ENCODE measurements around the gene KCNH1. TPM values are rescaled to one million over a fixed set of nuclear protein-coding genes. Genes with fewer than 3 reads are reported as not detected.

KCNH1 gene
- total and polyA plus RNA-seq, 10 of the 15 experiments (the other 5 are each of a cell fraction or from before 2014, with no cell fraction given): 0.02 to 0.04 (median 0.04) TPM; not detected in 7

DNA sequence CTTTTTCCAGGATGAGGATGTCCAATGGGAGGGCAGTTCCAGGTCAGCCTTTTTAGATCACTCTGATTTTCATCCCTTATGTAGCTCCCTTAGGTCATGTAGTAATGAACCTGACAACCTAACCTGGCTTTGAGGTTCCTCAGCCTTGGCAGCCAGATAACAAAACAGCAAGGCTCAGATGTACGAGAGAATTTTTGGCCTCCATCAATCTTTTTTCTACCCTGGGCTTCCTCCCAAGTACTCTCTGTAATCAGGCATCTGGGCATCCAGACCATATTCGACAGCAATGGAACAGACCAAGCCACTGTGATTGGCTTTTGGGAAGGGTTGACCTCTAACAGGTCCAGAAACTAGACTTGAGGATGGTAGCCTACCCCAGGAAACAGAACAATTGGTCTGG lies 38.6 kb downstream of the KCNH1 start (continued):
- TF ChIP-seq, protein P1, sequence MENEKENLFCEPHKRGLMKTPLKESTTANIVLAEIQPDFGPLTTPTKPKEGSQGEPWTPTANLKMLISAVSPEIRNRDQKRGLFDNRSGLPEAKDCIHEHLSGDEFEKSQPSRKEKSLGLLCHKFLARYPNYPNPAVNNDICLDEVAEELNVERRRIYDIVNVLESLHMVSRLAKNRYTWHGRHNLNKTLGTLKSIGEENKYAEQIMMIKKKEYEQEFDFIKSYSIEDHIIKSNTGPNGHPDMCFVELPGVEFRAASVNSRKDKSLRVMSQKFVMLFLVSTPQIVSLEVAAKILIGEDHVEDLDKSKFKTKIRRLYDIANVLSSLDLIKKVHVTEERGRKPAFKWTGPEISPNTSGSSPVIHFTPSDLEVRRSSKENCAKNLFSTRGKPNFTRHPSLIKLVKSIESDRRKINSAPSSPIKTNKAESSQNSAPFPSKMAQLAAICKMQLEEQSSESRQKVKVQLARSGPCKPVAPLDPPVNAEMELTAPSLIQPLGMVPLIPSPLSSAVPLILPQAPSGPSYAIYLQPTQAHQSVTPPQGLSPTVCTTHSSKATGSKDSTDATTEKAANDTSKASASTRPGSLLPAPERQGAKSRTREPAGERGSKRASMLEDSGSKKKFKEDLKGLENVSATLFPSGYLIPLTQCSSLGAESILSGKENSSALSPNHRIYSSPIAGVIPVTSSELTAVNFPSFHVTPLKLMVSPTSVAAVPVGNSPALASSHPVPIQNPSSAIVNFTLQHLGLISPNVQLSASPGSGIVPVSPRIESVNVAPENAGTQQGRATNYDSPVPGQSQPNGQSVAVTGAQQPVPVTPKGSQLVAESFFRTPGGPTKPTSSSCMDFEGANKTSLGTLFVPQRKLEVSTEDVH (IDR thresholded peaks at IDR 0.05; ENCODE audit: low read depth, partially characterized antibody): no peak
- TF ChIP-seq ETV6 (conservative IDR thresholded peaks at IDR 0.05 in 1 of 2, IDR thresholded peaks at IDR 0.05 in 1 of 2; ENCODE audit: borderline replicate concordance in 1 of 2, low read depth in 1 of 2): no peak
- no peak for TF ChIP-seq STAT3 (IDR thresholded peaks at IDR 0.05; ENCODE audit: low read depth, low read length)
- no peak for TF ChIP-seq KDM1A (IDR thresholded peaks at IDR 0.05; ENCODE audit: borderline replicate concordance)

DNA sequence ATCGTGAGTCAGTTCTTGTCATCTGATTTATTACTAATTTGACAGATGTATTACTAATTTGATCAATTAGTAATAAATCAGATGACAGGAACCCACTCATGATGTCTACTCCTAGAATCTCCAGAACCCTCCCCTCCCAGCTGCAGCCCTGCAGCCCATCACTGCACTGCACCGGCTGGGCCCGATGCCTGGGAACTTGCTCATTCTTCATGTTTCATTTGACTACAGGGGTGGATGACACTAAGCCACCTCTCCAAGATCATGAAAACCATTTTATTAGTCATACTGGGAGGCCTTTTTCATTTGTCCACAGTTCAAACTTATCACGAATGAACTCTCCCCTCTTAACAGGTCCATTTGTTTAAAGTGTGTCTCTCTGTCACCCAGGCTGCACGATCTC lies 41.0 kb downstream of the KCNH1 start:
- SMC1A ChIA-PET (ENCODE audit: uncharacterized antibody, unreplicated experiment): no interaction called here
- 45% methylated on average over 5 of the region's 5 CpGs for WGBS (ENCODE audit: insufficient coverage, insufficient replicate concordance, low lambda C conversion rate, missing lambda C conversion rate)
- CTCF ChIA-PET: no interaction called here
- no peaks in the 10 kb centered on the region for H3K79me2 ChIP-seq (ENCODE audit: control insufficient read depth, insufficient read depth, low read length)
- no peaks in the 10 kb centered on the region for H3K4me1 ChIP-seq (ENCODE audit: control insufficient read depth, insufficient read depth, low read length)
- no peak for DNase-seq (ENCODE audit: low read depth, low spot score)
- H3K27ac ChIP-seq (ENCODE audit: control insufficient read depth, insufficient read depth): no peak overlapping the region
- H4K20me1 ChIP-seq (ENCODE audit: control insufficient read depth, insufficient read depth): no peaks in the 10 kb centered on the region
- FAIRE-seq: no peak
- in situ Hi-C loops (cut with MboI): no loop called here
- intact Hi-C loops (cut with micrococcal nuclease; ENCODE audit: unreplicated experiment): no loop called here
- no peaks in the 10 kb centered on the region for H3K36me3 ChIP-seq (ENCODE audit: control insufficient read depth in 2 of 2, insufficient read depth in 2 of 2, low read length in 1 of 2)
- no peak for TF ChIP-seq SMC3 (IDR thresholded peaks at IDR 0.05; ENCODE audit: borderline replicate concordance, low read length)
- TF ChIP-seq, protein P2, sequence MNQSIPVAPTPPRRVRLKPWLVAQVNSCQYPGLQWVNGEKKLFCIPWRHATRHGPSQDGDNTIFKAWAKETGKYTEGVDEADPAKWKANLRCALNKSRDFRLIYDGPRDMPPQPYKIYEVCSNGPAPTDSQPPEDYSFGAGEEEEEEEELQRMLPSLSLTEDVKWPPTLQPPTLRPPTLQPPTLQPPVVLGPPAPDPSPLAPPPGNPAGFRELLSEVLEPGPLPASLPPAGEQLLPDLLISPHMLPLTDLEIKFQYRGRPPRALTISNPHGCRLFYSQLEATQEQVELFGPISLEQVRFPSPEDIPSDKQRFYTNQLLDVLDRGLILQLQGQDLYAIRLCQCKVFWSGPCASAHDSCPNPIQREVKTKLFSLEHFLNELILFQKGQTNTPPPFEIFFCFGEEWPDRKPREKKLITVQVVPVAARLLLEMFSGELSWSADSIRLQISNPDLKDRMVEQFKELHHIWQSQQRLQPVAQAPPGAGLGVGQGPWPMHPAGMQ (IDR thresholded peaks at IDR 0.05; ENCODE audit: borderline replicate concordance): no peak
- no peak for TF ChIP-seq MYB (IDR thresholded peaks at IDR 0.05; ENCODE audit: borderline replicate concordance, low read depth, low read length)
- TF ChIP-seq, protein P3, sequence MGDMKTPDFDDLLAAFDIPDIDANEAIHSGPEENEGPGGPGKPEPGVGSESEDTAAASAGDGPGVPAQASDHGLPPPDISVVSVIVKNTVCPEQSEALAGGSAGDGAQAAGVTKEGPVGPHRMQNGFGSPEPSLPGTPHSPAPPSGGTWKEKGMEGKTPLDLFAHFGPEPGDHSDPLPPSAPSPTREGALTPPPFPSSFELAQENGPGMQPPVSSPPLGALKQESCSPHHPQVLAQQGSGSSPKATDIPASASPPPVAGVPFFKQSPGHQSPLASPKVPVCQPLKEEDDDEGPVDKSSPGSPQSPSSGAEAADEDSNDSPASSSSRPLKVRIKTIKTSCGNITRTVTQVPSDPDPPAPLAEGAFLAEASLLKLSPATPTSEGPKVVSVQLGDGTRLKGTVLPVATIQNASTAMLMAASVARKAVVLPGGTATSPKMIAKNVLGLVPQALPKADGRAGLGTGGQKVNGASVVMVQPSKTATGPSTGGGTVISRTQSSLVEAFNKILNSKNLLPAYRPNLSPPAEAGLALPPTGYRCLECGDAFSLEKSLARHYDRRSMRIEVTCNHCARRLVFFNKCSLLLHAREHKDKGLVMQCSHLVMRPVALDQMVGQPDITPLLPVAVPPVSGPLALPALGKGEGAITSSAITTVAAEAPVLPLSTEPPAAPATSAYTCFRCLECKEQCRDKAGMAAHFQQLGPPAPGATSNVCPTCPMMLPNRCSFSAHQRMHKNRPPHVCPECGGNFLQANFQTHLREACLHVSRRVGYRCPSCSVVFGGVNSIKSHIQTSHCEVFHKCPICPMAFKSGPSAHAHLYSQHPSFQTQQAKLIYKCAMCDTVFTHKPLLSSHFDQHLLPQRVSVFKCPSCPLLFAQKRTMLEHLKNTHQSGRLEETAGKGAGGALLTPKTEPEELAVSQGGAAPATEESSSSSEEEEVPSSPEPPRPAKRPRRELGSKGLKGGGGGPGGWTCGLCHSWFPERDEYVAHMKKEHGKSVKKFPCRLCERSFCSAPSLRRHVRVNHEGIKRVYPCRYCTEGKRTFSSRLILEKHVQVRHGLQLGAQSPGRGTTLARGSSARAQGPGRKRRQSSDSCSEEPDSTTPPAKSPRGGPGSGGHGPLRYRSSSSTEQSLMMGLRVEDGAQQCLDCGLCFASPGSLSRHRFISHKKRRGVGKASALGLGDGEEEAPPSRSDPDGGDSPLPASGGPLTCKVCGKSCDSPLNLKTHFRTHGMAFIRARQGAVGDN (IDR thresholded peaks at IDR 0.05): no peak
- no peak for TF ChIP-seq BRCA1 (IDR thresholded peaks at IDR 0.05; ENCODE audit: low read depth, low read length)
- no peak for TF ChIP-seq SIN3A (IDR thresholded peaks at IDR 0.05; ENCODE audit: low read depth, low read length)
- no peak overlapping the region for H3K9ac ChIP-seq (ENCODE audit: control insufficient read depth, insufficient read depth, low read length)
- ATAC-seq: no peak
- H3K27me3 ChIP-seq (replicated peaks in 1 of 2; ENCODE audit: control insufficient read depth in 2 of 2, insufficient read depth in 2 of 2, low read length in 1 of 2): no peaks in the 10 kb centered on the region; a peak in 1 of 4 replicates
- BruUV-seq (replicated peaks): no TSS peak
- H3K4me2 ChIP-seq (ENCODE audit: control insufficient read depth, insufficient read depth): no peak overlapping the region
- no peak overlapping the region for H2AFZ ChIP-seq (ENCODE audit: control insufficient read depth, low read depth, low read length)
- H3K4me3 ChIP-seq: no peak overlapping the region
- RAD21 ChIA-PET (ENCODE audit: unreplicated experiment): no interaction called here
- no peaks in the 10 kb centered on the region for H3K9me3 ChIP-seq (replicated peaks; ENCODE audit: control insufficient read depth, insufficient read depth, low read length)
- POLR2A ChIA-PET: interaction anchor here (0.7 kb wide), 1 partner anchor 20 kb away, joined by 4 read pairs; no protein-coding TSS in a partner anchor

Measured in GM12878 (cell line).